HEK293 (cell line): ENCODE results near the gene ARHGAP8.

Experiments used
- CTCF ChIA-PET: fragments of 350-600 bp; formaldehyde crosslinking; extraction: SDS; loops from one replicate; lab custom pipeline; 2021; ENCODE audit warnings: antibody characterized with exemption; lab: Yijun Ruan, JAX
- POLR2A ChIA-PET: fragments of 300-600 bp; formaldehyde crosslinking; extraction: SDS; loops from one replicate; lab custom pipeline; 2020; ENCODE audit warnings: antibody characterized with exemption, inconsistent platforms; lab: Yijun Ruan, JAX
- H3K27ac ChIP-seq: fragments of 200-500 bp; sonication (Bioruptor generic); 2 replicates; pipeline ENCODE4 v1.5.1; 2014; ENCODE audit warnings: low read depth, low read length, control low read depth, inconsistent platforms; ENCODE audit errors: extremely low read depth
- H3K36me3 ChIP-seq, 2 experiments: fragments of 200-500 bp in 1 of 2; sonication (Bioruptor generic) in 1 of 2; 1 replicate in 1 of 2; 2 replicates in 1 of 2; pipeline ENCODE4 v1.5.1; 2014 to 2017; ENCODE audit warnings: inconsistent platforms in 2 of 2, low read length in 2 of 2; ENCODE audit not compliant: control insufficient read depth in 2 of 2, insufficient read depth in 1 of 2
- H3K4me1 ChIP-seq: fragments of 200-500 bp; sonication (Bioruptor generic); 2 replicates; pipeline ENCODE4 v1.5.1; 2014; ENCODE audit warnings: mild to moderate bottlenecking, low read length, inconsistent platforms; ENCODE audit not compliant: control insufficient read depth, insufficient read depth
- H3K4me3 ChIP-seq: 2 replicates; pipeline ENCODE4 v1.5.1; 2011; ENCODE audit warnings: low read depth, mild to moderate bottlenecking, control low read depth, low read length, moderate library complexity
- H3K9me3 ChIP-seq: fragments of 200-500 bp; sonication (Bioruptor generic); 2 replicates; pipeline ENCODE4 v1.5.1; 2014; ENCODE audit warnings: low read depth, low read length, inconsistent platforms; ENCODE audit not compliant: control insufficient read depth, insufficient read depth
- EGR2 ChIP-seq: fragments of 450-650 bp; formaldehyde crosslinking; IDR thresholded peaks from 2 replicates; pipeline ENCODE4 v1.5.1; 2016; ENCODE audit warnings: low read depth, missing biosample characterization, missing genetic modification characterization
- IKZF3 ChIP-seq: fragments of 450-650 bp; IDR thresholded peaks from 2 replicates; pipeline ENCODE4 v1.5.0; 2018; ENCODE audit warnings: missing biosample characterization, mild to moderate bottlenecking, missing genetic modification characterization, moderate library complexity
- MEIS1 ChIP-seq: sonication (generic); formaldehyde crosslinking; IDR thresholded peaks from 2 replicates; pipeline ENCODE4 v1.8.1; 2022; ENCODE audit warnings: missing genetic modification reagents, mild to moderate bottlenecking, borderline replicate concordance
- SCRT2 ChIP-seq: fragments of 450-650 bp; formaldehyde crosslinking; IDR thresholded peaks from 2 replicates; pipeline ENCODE4 v1.5.1; 2016; ENCODE audit warnings: missing biosample characterization, missing genetic modification characterization
- YY1 ChIP-seq: fragments of 450-650 bp; formaldehyde crosslinking; IDR thresholded peaks from 2 replicates; pipeline ENCODE4 v1.5.1; 2018; ENCODE audit warnings: missing biosample characterization, missing genetic modification characterization
- ZBTB20 ChIP-seq: fragments of 450-650 bp; formaldehyde crosslinking; IDR thresholded peaks from 2 replicates; pipeline ENCODE4 v1.5.1; 2016; ENCODE audit warnings: missing biosample characterization, missing genetic modification characterization
- ZNF112 ChIP-seq: fragments of 450-650 bp; formaldehyde crosslinking; IDR thresholded peaks from 2 replicates; pipeline ENCODE4 v1.5.0; 2017; ENCODE audit warnings: missing biosample characterization, missing genetic modification characterization
- ZNF121 ChIP-seq: fragments of 450-650 bp; formaldehyde crosslinking; IDR thresholded peaks from 2 replicates; pipeline ENCODE4 v1.5.1; 2016; ENCODE audit warnings: missing biosample characterization, missing genetic modification characterization
- ZNF133 ChIP-seq: fragments of 450-650 bp; formaldehyde crosslinking; IDR thresholded peaks from 2 replicates; pipeline ENCODE4 v1.5.1; 2016; ENCODE audit warnings: missing biosample characterization, missing genetic modification characterization
- ZNF155 ChIP-seq: fragments of 450-650 bp; formaldehyde crosslinking; IDR thresholded peaks from 2 replicates; pipeline ENCODE4 v1.5.1; 2016; ENCODE audit warnings: missing biosample characterization, missing genetic modification characterization
- ZNF19 ChIP-seq: fragments of 450-650 bp; formaldehyde crosslinking; IDR thresholded peaks from 2 replicates; pipeline ENCODE4; 2016; ENCODE audit warnings: missing biosample characterization, missing genetic modification characterization, low read depth
- ZNF266 ChIP-seq: fragments of 450-650 bp; formaldehyde crosslinking; IDR thresholded peaks from 2 replicates; pipeline ENCODE4 v1.5.1; 2016; ENCODE audit warnings: missing biosample characterization, missing genetic modification characterization, low read depth
- ZNF48 ChIP-seq: fragments of 450-650 bp; formaldehyde crosslinking; IDR thresholded peaks from 2 replicates; pipeline ENCODE4 v1.5.1; 2016; ENCODE audit warnings: missing biosample characterization, missing genetic modification characterization
- ZNF529 ChIP-seq: fragments of 450-650 bp; formaldehyde crosslinking; IDR thresholded peaks from 2 replicates; pipeline ENCODE4 v1.5.1; 2017; ENCODE audit warnings: missing genetic modification characterization, missing biosample characterization; ENCODE audit not compliant: insufficient replicate concordance
- ZNF544 ChIP-seq: fragments of 450-650 bp; formaldehyde crosslinking; IDR thresholded peaks from 2 replicates; pipeline ENCODE4 v1.5.0; 2017; ENCODE audit warnings: missing biosample characterization, missing genetic modification characterization
- ZNF610 ChIP-seq: fragments of 450-650 bp; formaldehyde crosslinking; IDR thresholded peaks from 2 replicates; pipeline ENCODE4 v1.5.1; 2016; ENCODE audit warnings: missing biosample characterization, missing genetic modification characterization, borderline replicate concordance
- ZNF768 ChIP-seq: fragments of 450-650 bp; formaldehyde crosslinking; IDR thresholded peaks from 2 replicates; pipeline ENCODE4 v1.5.1; 2018; ENCODE audit warnings: missing biosample characterization, mild to moderate bottlenecking, missing genetic modification characterization
- ZNF776 ChIP-seq: fragments of 450-650 bp; formaldehyde crosslinking; IDR thresholded peaks from 2 replicates; pipeline ENCODE4 v1.5.0; 2017; ENCODE audit warnings: missing biosample characterization, missing genetic modification characterization, borderline replicate concordance
- ZNF830 ChIP-seq: fragments of 450-650 bp; IDR thresholded peaks from 2 replicates; pipeline ENCODE4 v1.5.0; 2018; ENCODE audit warnings: missing biosample characterization, missing genetic modification characterization, low read depth, mild to moderate bottlenecking, moderate library complexity
- ZSCAN30 ChIP-seq: fragments of 450-650 bp; IDR thresholded peaks from 2 replicates; pipeline ENCODE4 v1.5.1; 2018; ENCODE audit warnings: missing biosample characterization, mild to moderate bottlenecking, missing genetic modification characterization, moderate library complexity
- TF ChIP-seq, protein P1 (sequence below): fragments of 450-650 bp; formaldehyde crosslinking; IDR thresholded peaks from 2 replicates; pipeline ENCODE4 v1.5.1; 2017; ENCODE audit warnings: missing biosample characterization, missing genetic modification characterization
- TF ChIP-seq, protein P2 (sequence below): fragments of 450-650 bp; formaldehyde crosslinking; IDR thresholded peaks from 2 replicates; pipeline ENCODE4 v1.5.1; 2017; ENCODE audit warnings: missing biosample characterization, missing genetic modification characterization
- TF ChIP-seq, protein P3 (sequence below): fragments of 450-650 bp; formaldehyde crosslinking; IDR thresholded peaks from 2 replicates; pipeline ENCODE4 v1.5.1; 2016; ENCODE audit warnings: missing biosample characterization, missing genetic modification characterization

Gene ARHGAP8

DNA sequence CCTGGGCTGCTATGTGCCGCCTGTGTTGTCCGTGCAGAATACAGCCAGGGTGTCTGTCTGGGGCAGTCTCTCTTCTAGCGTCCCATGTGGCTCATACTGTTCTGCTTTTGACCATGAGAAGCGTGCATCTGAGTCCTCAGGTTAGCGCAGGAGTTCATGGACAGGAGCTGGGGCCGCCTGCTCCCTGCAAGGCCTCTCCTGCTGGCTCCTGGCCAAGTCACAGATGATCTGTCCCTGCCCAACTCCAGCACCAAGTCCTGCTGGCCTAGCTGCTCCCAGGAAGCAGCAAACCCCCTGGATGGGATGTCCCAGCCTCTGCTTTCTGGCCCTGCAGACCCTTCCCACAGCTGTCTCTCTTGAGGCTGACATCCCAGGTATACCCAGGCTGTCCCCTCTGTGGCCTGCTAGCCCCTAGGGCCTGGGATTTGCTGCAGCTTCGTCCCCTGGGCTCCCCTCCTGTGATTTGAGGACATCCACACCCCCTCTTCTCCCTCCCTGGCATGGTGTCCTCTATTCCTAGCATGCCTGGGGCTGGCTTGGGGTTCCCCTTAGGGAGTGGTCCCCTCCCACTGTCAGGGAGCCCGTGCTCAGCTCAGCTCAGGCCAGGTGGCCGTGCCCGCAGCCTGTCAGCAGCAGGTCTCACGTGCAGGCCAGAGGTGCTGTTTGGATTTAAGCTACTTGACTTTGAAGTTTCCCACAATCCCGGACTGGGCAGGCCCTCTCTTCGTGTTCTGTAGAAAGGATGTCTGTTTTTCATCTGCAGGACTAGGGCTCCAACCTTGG lies 32.6 kb upstream of the ARHGAP8 start:
- H3K27ac ChIP-seq: no peak overlapping the region
- CTCF ChIA-PET: interaction anchor here (0.7 to 2.1 kb wide), 3 partner anchors 16 to 727 kb away, joined by 3 to 8 read pairs (median 7); no protein-coding TSS in a partner anchor
- 0 out of 2 replicates have a peak, but pooled peaks cover 2% of the 10 kb centered on the region for H3K4me1 ChIP-seq
- TF ChIP-seq ZNF776 (tag by site-specific recombination): 0 out of 2 replicates have a peak, but pooled peaks have one; percentile 48
- no peak for TF ChIP-seq ZSCAN30 (tag by site-specific recombination)
- TF ChIP-seq ZNF529 (tag by site-specific recombination): no peak
- no peak for TF ChIP-seq ZBTB20 (tag by site-specific recombination)
- no peak for TF ChIP-seq EGR2 (tag by site-specific recombination)
- TF ChIP-seq, protein P1, sequence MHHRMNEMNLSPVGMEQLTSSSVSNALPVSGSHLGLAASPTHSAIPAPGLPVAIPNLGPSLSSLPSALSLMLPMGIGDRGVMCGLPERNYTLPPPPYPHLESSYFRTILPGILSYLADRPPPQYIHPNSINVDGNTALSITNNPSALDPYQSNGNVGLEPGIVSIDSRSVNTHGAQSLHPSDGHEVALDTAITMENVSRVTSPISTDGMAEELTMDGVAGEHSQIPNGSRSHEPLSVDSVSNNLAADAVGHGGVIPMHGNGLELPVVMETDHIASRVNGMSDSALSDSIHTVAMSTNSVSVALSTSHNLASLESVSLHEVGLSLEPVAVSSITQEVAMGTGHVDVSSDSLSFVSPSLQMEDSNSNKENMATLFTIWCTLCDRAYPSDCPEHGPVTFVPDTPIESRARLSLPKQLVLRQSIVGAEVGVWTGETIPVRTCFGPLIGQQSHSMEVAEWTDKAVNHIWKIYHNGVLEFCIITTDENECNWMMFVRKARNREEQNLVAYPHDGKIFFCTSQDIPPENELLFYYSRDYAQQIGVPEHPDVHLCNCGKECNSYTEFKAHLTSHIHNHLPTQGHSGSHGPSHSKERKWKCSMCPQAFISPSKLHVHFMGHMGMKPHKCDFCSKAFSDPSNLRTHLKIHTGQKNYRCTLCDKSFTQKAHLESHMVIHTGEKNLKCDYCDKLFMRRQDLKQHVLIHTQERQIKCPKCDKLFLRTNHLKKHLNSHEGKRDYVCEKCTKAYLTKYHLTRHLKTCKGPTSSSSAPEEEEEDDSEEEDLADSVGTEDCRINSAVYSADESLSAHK (tag by site-specific recombination): no peak
- no peak for TF ChIP-seq ZNF48 (tag by site-specific recombination)
- TF ChIP-seq, protein P2, sequence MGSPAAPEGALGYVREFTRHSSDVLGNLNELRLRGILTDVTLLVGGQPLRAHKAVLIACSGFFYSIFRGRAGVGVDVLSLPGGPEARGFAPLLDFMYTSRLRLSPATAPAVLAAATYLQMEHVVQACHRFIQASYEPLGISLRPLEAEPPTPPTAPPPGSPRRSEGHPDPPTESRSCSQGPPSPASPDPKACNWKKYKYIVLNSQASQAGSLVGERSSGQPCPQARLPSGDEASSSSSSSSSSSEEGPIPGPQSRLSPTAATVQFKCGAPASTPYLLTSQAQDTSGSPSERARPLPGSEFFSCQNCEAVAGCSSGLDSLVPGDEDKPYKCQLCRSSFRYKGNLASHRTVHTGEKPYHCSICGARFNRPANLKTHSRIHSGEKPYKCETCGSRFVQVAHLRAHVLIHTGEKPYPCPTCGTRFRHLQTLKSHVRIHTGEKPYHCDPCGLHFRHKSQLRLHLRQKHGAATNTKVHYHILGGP: 0 out of 2 replicates have a peak, but pooled peaks have one; percentile 18
- TF ChIP-seq ZNF266 (tag by site-specific recombination): no peak
- no peak for TF ChIP-seq SCRT2
- peak; percentile 79; the same call in 1 of the 2 replicates for TF ChIP-seq ZNF544 (tag by site-specific recombination)
- no peak for TF ChIP-seq IKZF3 (tag by site-specific recombination)
- TF ChIP-seq, protein P3, sequence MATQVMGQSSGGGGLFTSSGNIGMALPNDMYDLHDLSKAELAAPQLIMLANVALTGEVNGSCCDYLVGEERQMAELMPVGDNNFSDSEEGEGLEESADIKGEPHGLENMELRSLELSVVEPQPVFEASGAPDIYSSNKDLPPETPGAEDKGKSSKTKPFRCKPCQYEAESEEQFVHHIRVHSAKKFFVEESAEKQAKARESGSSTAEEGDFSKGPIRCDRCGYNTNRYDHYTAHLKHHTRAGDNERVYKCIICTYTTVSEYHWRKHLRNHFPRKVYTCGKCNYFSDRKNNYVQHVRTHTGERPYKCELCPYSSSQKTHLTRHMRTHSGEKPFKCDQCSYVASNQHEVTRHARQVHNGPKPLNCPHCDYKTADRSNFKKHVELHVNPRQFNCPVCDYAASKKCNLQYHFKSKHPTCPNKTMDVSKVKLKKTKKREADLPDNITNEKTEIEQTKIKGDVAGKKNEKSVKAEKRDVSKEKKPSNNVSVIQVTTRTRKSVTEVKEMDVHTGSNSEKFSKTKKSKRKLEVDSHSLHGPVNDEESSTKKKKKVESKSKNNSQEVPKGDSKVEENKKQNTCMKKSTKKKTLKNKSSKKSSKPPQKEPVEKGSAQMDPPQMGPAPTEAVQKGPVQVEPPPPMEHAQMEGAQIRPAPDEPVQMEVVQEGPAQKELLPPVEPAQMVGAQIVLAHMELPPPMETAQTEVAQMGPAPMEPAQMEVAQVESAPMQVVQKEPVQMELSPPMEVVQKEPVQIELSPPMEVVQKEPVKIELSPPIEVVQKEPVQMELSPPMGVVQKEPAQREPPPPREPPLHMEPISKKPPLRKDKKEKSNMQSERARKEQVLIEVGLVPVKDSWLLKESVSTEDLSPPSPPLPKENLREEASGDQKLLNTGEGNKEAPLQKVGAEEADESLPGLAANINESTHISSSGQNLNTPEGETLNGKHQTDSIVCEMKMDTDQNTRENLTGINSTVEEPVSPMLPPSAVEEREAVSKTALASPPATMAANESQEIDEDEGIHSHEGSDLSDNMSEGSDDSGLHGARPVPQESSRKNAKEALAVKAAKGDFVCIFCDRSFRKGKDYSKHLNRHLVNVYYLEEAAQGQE (tag by site-specific recombination): no peak
- no peak for TF ChIP-seq ZNF121 (tag by site-specific recombination)
- no peak for TF ChIP-seq ZNF830 (tag by site-specific recombination)
- no peak for TF ChIP-seq ZNF610 (tag by site-specific recombination)
- no peak for TF ChIP-seq ZNF19
- TF ChIP-seq ZNF133 (tag by site-specific recombination): no peak
- TF ChIP-seq ZNF768 (tag by site-specific recombination): no peak
- TF ChIP-seq ZNF112: 0 out of 2 replicates have a peak, but pooled peaks have one; percentile 59
- TF ChIP-seq YY1: no peak
- TF ChIP-seq ZNF155 (tag by site-specific recombination): no peak
- TF ChIP-seq MEIS1 (CRISPR knock-in tag): no peak
- H3K4me3 ChIP-seq: no peak overlapping the region
- H3K9me3 ChIP-seq: no peaks in the 10 kb centered on the region
- POLR2A ChIA-PET: no interaction called here
- H3K36me3 ChIP-seq: peaks cover 0 to 11% of the 10 kb centered on the region in 2 experiments; a peak in 2 of 3 replicates
